ENCODE measurements around the gene BPIFB6.

- TF ChIP-seq CTCF (IDR thresholded peaks at IDR 0.05), result no peak
- TF ChIP-seq POLR2A (IDR thresholded peaks at IDR 0.05), result no peak
- TF ChIP-seq EP300 (IDR thresholded peaks at IDR 0.05), result no peak
These were observed 27.2 kb upstream of the BPIFB6 start, which contains the start of gene SUN5 for GRCh38 chr20:33004141-33004751.
